Testis (tissue), 3 donors: ENCODE data around the gene RBM42. TPM values are rescaled to one million over a fixed set of nuclear protein-coding genes. Genes with fewer than 3 reads are reported as not detected.

Source experiments
- DNase-seq: peaks from one replicate; pipeline ENCODE4 v3.0.0-alpha.2; 2019
- H3K27ac ChIP-seq, 2 donors: fragments of 200-600 bp; sonication (generic); one replicate each; pipeline ENCODE4 v1.5.1; 2019
- H3K27me3 ChIP-seq: fragments of 200-600 bp; sonication (generic); one replicate; pipeline ENCODE4 v1.5.1; 2019
- H3K36me3 ChIP-seq: fragments of 200-600 bp; sonication (generic); one replicate; pipeline ENCODE4 v1.5.1; 2017; ENCODE audit warnings: low read depth; ENCODE audit errors: missing control alignments
- H3K4me1 ChIP-seq: fragments of 200-600 bp; sonication (generic); one replicate; pipeline ENCODE4 v1.5.1; 2019
- H3K4me3 ChIP-seq, 2 donors: fragments of 200-600 bp; sonication (generic); one replicate each; pipeline ENCODE4 v1.5.1; 2017 to 2019
- H3K9me3 ChIP-seq: fragments of 200-600 bp; sonication (generic); one replicate; pipeline ENCODE4 v1.5.1; 2017
- CTCF ChIP-seq, 3 experiments: fragments of 450-650 bp in 2 of 3; fragments of 200-600 bp in 1 of 3; sonication (generic) in 1 of 3; IDR thresholded peaks; one replicate each; pipeline ENCODE4 v1.5.1; 2016 to 2019; ENCODE audit warnings: antibody characterized with exemption in 3 of 3, mild to moderate bottlenecking in 2 of 3, moderate library complexity in 1 of 3
- POLR2A ChIP-seq: fragments of 450-650 bp; IDR thresholded peaks from one replicate; pipeline ENCODE4 v1.6.1; 2017; ENCODE audit warnings: antibody characterized with exemption, mild to moderate bottlenecking, moderate library complexity
- WGBS, 2 donors: methylation state at CpG; one replicate each; pipeline ENCODE4 v1.1.5; 2018; 5-methylcytosine and 5-hydroxymethylcytosine counted together
- intact Hi-C: fragments of 100-400 bp; cut with DNase I; formaldehyde crosslinking; loops from one replicate; pipeline ENCODE4 v1.15.1; 2023; ENCODE audit warnings: low total_unique reads
- polyA plus RNA-seq: library from polyadenylated mRNA; stranded (reverse); fragments of 350-450 nt; fragmentation: Illumina TruSeq; extraction: RNeasy Lipid Tissue Mini Kit (QIAGEN cat#74804); gene quantifications from one replicate; pipeline ENCODE4 v1.2.3, GENCODE V29; 2014; ENCODE audit warnings: low read depth, low replicate concordance; ENCODE audit not compliant: insufficient read depth
- total RNA-seq, 2 donors: library from RNA; depleted of rRNA; stranded (reverse); fragments of >200 nt; gene quantifications; one replicate each; pipeline ENCODE4 v1.2.3, GENCODE V29; 2016

RBM42 gene
- total and polyA plus RNA-seq, 3 donors from 2014 or later = 64.2 to 109 (median 105) TPM

DNA sequence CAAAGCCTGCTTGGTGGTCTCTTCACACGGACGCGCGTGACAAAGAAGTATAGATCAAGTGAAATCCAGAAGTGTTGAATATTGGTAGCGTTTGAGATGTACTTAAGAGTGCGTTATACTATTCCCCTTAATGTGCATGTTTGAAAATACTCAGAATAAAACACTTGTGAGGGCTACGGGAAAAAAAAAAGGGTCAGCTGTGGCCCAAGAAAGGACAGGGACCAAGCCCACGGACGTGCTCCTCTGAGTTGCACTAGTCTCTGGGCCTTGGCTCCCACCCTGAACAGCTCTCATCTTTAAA, 622 bp upstream of the RBM42 start:
- Histone ChIP-seq H3K9me3 (no peaks in the 10 kb centered on the region), H3K4me3 (peak overlapping the region; percentile 77 to 80), H3K27ac (peak overlapping the region; percentile 52 to 88), H3K36me3 (no peaks in the 10 kb centered on the region), H3K4me1 (peaks cover 5% of the 10 kb centered on the region), H3K27me3 (no peaks in the 10 kb centered on the region)
- DNase-seq = no peak
- WGBS, 2 donors = 3 to 8% methylated on average over 9 of the region's 9 CpGs
- TF ChIP-seq CTCF (IDR thresholded peaks at IDR 0.05) = no peak
- TF ChIP-seq POLR2A = no peak
- intact Hi-C loops = no loop called here

DNA sequence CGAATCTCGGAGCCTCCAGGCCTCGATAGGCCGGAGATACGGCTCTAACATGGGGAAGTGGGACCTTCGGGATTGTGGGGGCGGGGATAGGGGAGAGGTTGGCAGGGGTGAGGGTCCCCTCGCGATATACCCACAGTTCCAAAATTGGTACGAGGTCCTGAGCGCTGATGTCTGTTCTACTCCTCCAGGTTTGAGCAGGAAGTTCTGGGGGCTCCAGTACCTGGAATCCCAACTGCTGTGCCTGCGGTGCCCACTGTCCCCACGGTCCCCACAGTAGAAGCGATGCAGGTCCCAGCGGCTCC, 447 bp downstream of the RBM42 start:
- H3K9me3 ChIP-seq = no peaks in the 10 kb centered on the region
- peak overlapping the region; percentile 52 to 88 for H3K27ac ChIP-seq
- intact Hi-C loops = no loop called here
- H3K4me1 ChIP-seq = peaks cover 5% of the 10 kb centered on the region
- no peaks in the 10 kb centered on the region for H3K36me3 ChIP-seq
- H3K4me3 ChIP-seq = peak overlapping the region; percentile 77 to 80
- DNase-seq = no peak
- TF ChIP-seq CTCF (IDR thresholded peaks at IDR 0.05) (no peak), POLR2A (no peak)
- H3K27me3 ChIP-seq = no peaks in the 10 kb centered on the region
- 2 to 3% methylated on average over 10 to 15 of the region's 15 CpGs for WGBS, 2 donors

GRCh38 chr19:35633727-35634440, 5.0 kb downstream of the RBM42 start:
- no peaks in the 10 kb centered on the region for H3K9me3 ChIP-seq
- intact Hi-C loops = no loop called here
- WGBS, 2 donors = 88 to 93% methylated on average over 25 to 29 of the region's 29 CpGs
- H3K27ac ChIP-seq = no peak overlapping the region
- H3K4me3 ChIP-seq = no peak overlapping the region
- no peak for DNase-seq
- H3K36me3 ChIP-seq = peaks cover 4% of the 10 kb centered on the region
- H3K27me3 ChIP-seq = no peaks in the 10 kb centered on the region
- peaks cover 5% of the 10 kb centered on the region for H3K4me1 ChIP-seq
- TF ChIP-seq CTCF (IDR thresholded peaks at IDR 0.05) (no peak), POLR2A (no peak)

- DNase-seq = no peak
- TF ChIP-seq CTCF (IDR thresholded peaks at IDR 0.05) (no peak), POLR2A (no peak)
- 85 to 88% methylated on average over 2 to 3 of the region's 3 CpGs for WGBS, 2 donors
- Histone ChIP-seq H3K4me1 (no peaks in the 10 kb centered on the region), H3K4me3 (no peak overlapping the region), H3K36me3 (peaks cover 4% of the 10 kb centered on the region), H3K27ac (no peak overlapping the region), H3K9me3 (no peaks in the 10 kb centered on the region), H3K27me3 (no peaks in the 10 kb centered on the region)
- intact Hi-C loops = no loop called here
Measured at GRCh38 chr19:35636651-35637050, 7.8 kb downstream of the RBM42 start.

GRCh38 chr19:35637165-35637564, 8.3 kb downstream of the RBM42 start:
- H3K4me1 ChIP-seq = no peaks in the 10 kb centered on the region
- peaks cover 4% of the 10 kb centered on the region for H3K36me3 ChIP-seq
- TF ChIP-seq CTCF (IDR thresholded peaks at IDR 0.05) (no peak), POLR2A (no peak)
- no peak overlapping the region for H3K27ac ChIP-seq
- no peak overlapping the region for H3K4me3 ChIP-seq
- no peaks in the 10 kb centered on the region for H3K9me3 ChIP-seq
- WGBS, 2 donors = 90 to 98% methylated on average over 19 to 25 of the region's 25 CpGs
- no peaks in the 10 kb centered on the region for H3K27me3 ChIP-seq
- intact Hi-C loops = no loop called here
- DNase-seq = no peak
